ENCODE results near the gene ADGRD2.

DNA sequence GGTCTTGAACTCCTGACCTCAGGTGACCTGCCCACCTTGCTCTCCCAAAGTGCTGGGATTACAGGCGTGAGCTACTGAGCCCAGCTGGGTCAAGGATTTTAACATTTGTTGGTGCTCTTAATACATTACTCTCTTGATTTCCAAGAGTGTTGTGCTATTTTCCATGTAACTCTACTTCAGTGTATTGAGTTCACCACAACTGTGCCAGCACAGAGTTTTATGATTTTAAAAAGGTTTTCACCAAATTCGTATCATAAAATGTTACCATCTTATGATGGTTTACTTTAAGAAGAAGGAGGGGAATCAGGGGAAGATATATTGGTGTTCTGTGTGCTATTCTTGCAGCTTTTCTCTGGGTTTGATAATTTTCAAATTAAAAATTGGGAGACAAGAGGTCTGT lies 6.6 kb upstream of the ADGRD2 start:
- TF ChIP-seq, protein P1, sequence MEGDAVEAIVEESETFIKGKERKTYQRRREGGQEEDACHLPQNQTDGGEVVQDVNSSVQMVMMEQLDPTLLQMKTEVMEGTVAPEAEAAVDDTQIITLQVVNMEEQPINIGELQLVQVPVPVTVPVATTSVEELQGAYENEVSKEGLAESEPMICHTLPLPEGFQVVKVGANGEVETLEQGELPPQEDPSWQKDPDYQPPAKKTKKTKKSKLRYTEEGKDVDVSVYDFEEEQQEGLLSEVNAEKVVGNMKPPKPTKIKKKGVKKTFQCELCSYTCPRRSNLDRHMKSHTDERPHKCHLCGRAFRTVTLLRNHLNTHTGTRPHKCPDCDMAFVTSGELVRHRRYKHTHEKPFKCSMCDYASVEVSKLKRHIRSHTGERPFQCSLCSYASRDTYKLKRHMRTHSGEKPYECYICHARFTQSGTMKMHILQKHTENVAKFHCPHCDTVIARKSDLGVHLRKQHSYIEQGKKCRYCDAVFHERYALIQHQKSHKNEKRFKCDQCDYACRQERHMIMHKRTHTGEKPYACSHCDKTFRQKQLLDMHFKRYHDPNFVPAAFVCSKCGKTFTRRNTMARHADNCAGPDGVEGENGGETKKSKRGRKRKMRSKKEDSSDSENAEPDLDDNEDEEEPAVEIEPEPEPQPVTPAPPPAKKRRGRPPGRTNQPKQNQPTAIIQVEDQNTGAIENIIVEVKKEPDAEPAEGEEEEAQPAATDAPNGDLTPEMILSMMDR (IDR thresholded peaks at IDR 0.05 in 2 of 3, conservative IDR thresholded peaks at IDR 0.05 in 1 of 3; ENCODE audit: borderline replicate concordance in 1 of 3, insufficient read depth in 1 of 3, low read depth in 2 of 3, low read length in 2 of 3) = no peak
- TF ChIP-seq TCF7L2 (IDR thresholded peaks at IDR 0.05; ENCODE audit: borderline replicate concordance, extremely low read depth, insufficient read depth, insufficient read length) = no peak
- no peak for TF ChIP-seq POLR2AphosphoS5 (IDR thresholded peaks at IDR 0.05; ENCODE audit: low read depth, low read length)
- TF ChIP-seq JUND (IDR thresholded peaks at IDR 0.05) = no peak
- no peak for TF ChIP-seq EZH2 (IDR thresholded peaks at IDR 0.05)
- TF ChIP-seq, protein P2, sequence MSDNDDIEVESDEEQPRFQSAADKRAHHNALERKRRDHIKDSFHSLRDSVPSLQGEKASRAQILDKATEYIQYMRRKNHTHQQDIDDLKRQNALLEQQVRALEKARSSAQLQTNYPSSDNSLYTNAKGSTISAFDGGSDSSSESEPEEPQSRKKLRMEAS (IDR thresholded peaks at IDR 0.05) = no peak
- no peak for TF ChIP-seq POLR2A (IDR thresholded peaks at IDR 0.05; ENCODE audit: borderline replicate concordance, extremely low read depth, insufficient read depth, insufficient read length)
- TF ChIP-seq EZH2phosphoT487 (IDR thresholded peaks at IDR 0.05; ENCODE audit: borderline replicate concordance) = no peak
- no peak for TF ChIP-seq ZNF274 (IDR thresholded peaks at IDR 0.05; ENCODE audit: low read depth, low read length)
- TF ChIP-seq ZFX (IDR thresholded peaks at IDR 0.05) = no peak
- no peak for TF ChIP-seq CEBPB (IDR thresholded peaks at IDR 0.05; ENCODE audit: low read depth)
- TF ChIP-seq, protein P3, sequence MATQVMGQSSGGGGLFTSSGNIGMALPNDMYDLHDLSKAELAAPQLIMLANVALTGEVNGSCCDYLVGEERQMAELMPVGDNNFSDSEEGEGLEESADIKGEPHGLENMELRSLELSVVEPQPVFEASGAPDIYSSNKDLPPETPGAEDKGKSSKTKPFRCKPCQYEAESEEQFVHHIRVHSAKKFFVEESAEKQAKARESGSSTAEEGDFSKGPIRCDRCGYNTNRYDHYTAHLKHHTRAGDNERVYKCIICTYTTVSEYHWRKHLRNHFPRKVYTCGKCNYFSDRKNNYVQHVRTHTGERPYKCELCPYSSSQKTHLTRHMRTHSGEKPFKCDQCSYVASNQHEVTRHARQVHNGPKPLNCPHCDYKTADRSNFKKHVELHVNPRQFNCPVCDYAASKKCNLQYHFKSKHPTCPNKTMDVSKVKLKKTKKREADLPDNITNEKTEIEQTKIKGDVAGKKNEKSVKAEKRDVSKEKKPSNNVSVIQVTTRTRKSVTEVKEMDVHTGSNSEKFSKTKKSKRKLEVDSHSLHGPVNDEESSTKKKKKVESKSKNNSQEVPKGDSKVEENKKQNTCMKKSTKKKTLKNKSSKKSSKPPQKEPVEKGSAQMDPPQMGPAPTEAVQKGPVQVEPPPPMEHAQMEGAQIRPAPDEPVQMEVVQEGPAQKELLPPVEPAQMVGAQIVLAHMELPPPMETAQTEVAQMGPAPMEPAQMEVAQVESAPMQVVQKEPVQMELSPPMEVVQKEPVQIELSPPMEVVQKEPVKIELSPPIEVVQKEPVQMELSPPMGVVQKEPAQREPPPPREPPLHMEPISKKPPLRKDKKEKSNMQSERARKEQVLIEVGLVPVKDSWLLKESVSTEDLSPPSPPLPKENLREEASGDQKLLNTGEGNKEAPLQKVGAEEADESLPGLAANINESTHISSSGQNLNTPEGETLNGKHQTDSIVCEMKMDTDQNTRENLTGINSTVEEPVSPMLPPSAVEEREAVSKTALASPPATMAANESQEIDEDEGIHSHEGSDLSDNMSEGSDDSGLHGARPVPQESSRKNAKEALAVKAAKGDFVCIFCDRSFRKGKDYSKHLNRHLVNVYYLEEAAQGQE (IDR thresholded peaks at IDR 0.05; ENCODE audit: low read depth) = no peak

All from HCT116 (cell line).